Endothelial cell of umbilical vein (primary cell): ENCODE results near the gene IP6K3. TPM values are rescaled to one million over a fixed set of nuclear protein-coding genes. Genes with fewer than 3 reads are reported as not detected.

ENCODE experiments used
- BruUV-seq: library from RNA; stranded (reverse); fragments of 400-500 nt; replicated peaks from 2 replicates; lab custom pipeline; 2021; lab: Mats Ljungman, UMichigan
- CTCF ChIA-PET: fragments of 300-600, 350-600 bp; sonication (Branson Sonifier 250); formaldehyde crosslinking; loops from one replicate; lab custom pipeline; 2021; ENCODE audit warnings: antibody characterized with exemption, inconsistent platforms; lab: Charles Lee
- POLR2A ChIA-PET: fragments of 300-600, 350-600 bp; sonication (Branson Sonifier 250); formaldehyde crosslinking; loops from one replicate; lab custom pipeline; 2021; ENCODE audit warnings: antibody characterized with exemption, inconsistent platforms; lab: Charles Lee
- DNase-seq: peaks from one replicate; pipeline ENCODE4 v3.0.0-alpha.2; 2011; ENCODE audit warnings: low read depth, low spot score
- FAIRE-seq: peaks from 2 replicates; lab custom pipeline; 2011; peaks lifted over from hg19 to GRCh38; lab: Jason Lieb, UNC
- H2AFZ ChIP-seq: 2 replicates; pipeline ENCODE4 v1.6.0; 2012; ENCODE audit warnings: low read depth, low read length, control low read depth, inconsistent platforms
- H3K27ac ChIP-seq: 2 replicates; pipeline ENCODE4 v1.5.1; 2011; ENCODE audit warnings: low read depth, mild to moderate bottlenecking, control low read depth, low read length, moderate library complexity; ENCODE audit not compliant: insufficient read depth
- H3K27me3 ChIP-seq, 2 experiments: 2 replicates each; pipeline versions ENCODE4 v1.6.0 to v1.6.1; 2011; ENCODE audit warnings: low read length in 2 of 2, mixed read lengths in 1 of 2; ENCODE audit not compliant: control insufficient read depth in 2 of 2, insufficient read depth in 2 of 2
- H3K36me3 ChIP-seq, 2 experiments: 2 replicates in 1 of 2; 3 replicates in 1 of 2; pipeline ENCODE4 v1.5.1; 2011; ENCODE audit warnings: low read length in 2 of 2, mild to moderate bottlenecking in 1 of 2, moderate library complexity in 1 of 2; ENCODE audit not compliant: control insufficient read depth in 2 of 2, insufficient read depth in 2 of 2; ENCODE audit errors: extremely low read depth in 1 of 2
- H3K4me1 ChIP-seq: 3 replicates; pipeline ENCODE4 v1.5.1; 2011; ENCODE audit warnings: mild to moderate bottlenecking, low read length; ENCODE audit not compliant: control insufficient read depth, insufficient read depth; ENCODE audit errors: extremely low read depth
- H3K4me2 ChIP-seq: 2 replicates; pipeline ENCODE4 v1.6.1; 2011; ENCODE audit warnings: low read length, control low read depth, mixed read lengths; ENCODE audit not compliant: insufficient read depth
- H3K4me3 ChIP-seq, 3 experiments: fragments of 200-600 bp in 1 of 3; sonication (generic), shearing (Covaris generic) in 1 of 3; replicated peaks in 1 of 3; 2 replicates each; pipeline ENCODE4 v1.5.1; 2011 to 2016; ENCODE audit warnings: control low read depth in 3 of 3, low read length in 3 of 3, mild to moderate bottlenecking in 2 of 3, inconsistent platforms in 1 of 3, low read depth in 1 of 3, moderate library complexity in 1 of 3; ENCODE audit not compliant: insufficient read depth in 1 of 3
- H3K79me2 ChIP-seq: 2 replicates; pipeline ENCODE4 v1.6.0; 2012; ENCODE audit warnings: low read length, inconsistent platforms; ENCODE audit not compliant: control insufficient read depth, insufficient read depth
- H3K9ac ChIP-seq: replicated peaks from 2 replicates; pipeline ENCODE3; 2011; ENCODE audit warnings: low read length, control low read depth; ENCODE audit not compliant: insufficient read depth; ENCODE audit errors: extremely low read depth
- H3K9me1 ChIP-seq: replicated peaks from 3 replicates; pipeline ENCODE4 v1.6.0; 2011; ENCODE audit warnings: mild to moderate bottlenecking, low read length; ENCODE audit not compliant: control insufficient read depth, insufficient read depth; ENCODE audit errors: extremely low read depth
- H3K9me3 ChIP-seq: replicated peaks from 2 replicates; pipeline ENCODE4 v1.5.1; 2012; ENCODE audit warnings: low read length, inconsistent platforms; ENCODE audit not compliant: control insufficient read depth, insufficient read depth
- H4K20me1 ChIP-seq: replicated peaks from 2 replicates; pipeline ENCODE3; 2011; ENCODE audit warnings: mild to moderate bottlenecking, low read length; ENCODE audit not compliant: control insufficient read depth, insufficient read depth; ENCODE audit errors: extremely low read depth
- CTCF ChIP-seq, 2 donors: IDR thresholded peaks; 1 replicate in 1 of 2; 2 replicates in 1 of 2; pipeline ENCODE4 v1.5.1; 2011; ENCODE audit warnings: low read length in 2 of 2, mild to moderate bottlenecking in 2 of 2, moderate library complexity in 2 of 2, control low read depth in 1 of 2, inconsistent platforms in 1 of 2, low read depth in 1 of 2; ENCODE audit not compliant: insufficient read depth in 1 of 2; ENCODE audit errors: extremely low read depth in 1 of 2
- EZH2 ChIP-seq: IDR thresholded peaks from 2 replicates; pipeline ENCODE4 v1.6.1; 2012; ENCODE audit warnings: borderline replicate concordance, low read depth, mild to moderate bottlenecking, moderate library complexity, low read length, inconsistent platforms; ENCODE audit not compliant: severe bottlenecking
- FOS ChIP-seq: IDR thresholded peaks from 2 replicates; pipeline ENCODE4 v1.6.1; 2011; ENCODE audit warnings: mild to moderate bottlenecking, low read length, moderate library complexity, borderline replicate concordance; ENCODE audit not compliant: insufficient read depth
- GATA2 ChIP-seq: IDR thresholded peaks from 2 replicates; pipeline ENCODE4 v1.7.0; 2011; ENCODE audit warnings: low read depth, mild to moderate bottlenecking, moderate library complexity, mixed read lengths, low read length; ENCODE audit not compliant: insufficient read length, insufficient read depth
- JUN ChIP-seq: IDR thresholded peaks from 2 replicates; pipeline ENCODE4 v1.6.1; 2011; ENCODE audit warnings: borderline replicate concordance, low read depth; ENCODE audit not compliant: insufficient read length, insufficient read depth
- MAX ChIP-seq: IDR thresholded peaks from 2 replicates; pipeline ENCODE4 v1.6.1; 2011; ENCODE audit not compliant: insufficient read depth, insufficient read length
- MYC ChIP-seq: IDR thresholded peaks from one replicate; pipeline ENCODE4 v1.6.1; 2011; ENCODE audit warnings: mild to moderate bottlenecking, low read depth, low read length
- POLR2A ChIP-seq: IDR thresholded peaks from 2 replicates; pipeline ENCODE4 v1.6.1; 2012; ENCODE audit warnings: low read depth, mild to moderate bottlenecking, control low read depth, low read length
- POLR2AphosphoS5 ChIP-seq: IDR thresholded peaks from 2 replicates; pipeline ENCODE4 v1.6.1; 2012; ENCODE audit warnings: low read depth, mild to moderate bottlenecking, control low read depth, low read length, moderate library complexity; ENCODE audit not compliant: insufficient read depth
- dilution Hi-C: fragments of 300-500 bp; cut with MboI; formaldehyde crosslinking; loops from one replicate; pipeline ENCODE4 v1.15.0; 2019; ENCODE audit warnings: low sequenced_read_pairs; ENCODE audit not compliant: extremely low pct_ligation_motif_present
- intact Hi-C: fragments of 100-400 bp; cut with micrococcal nuclease; formaldehyde crosslinking; loops from one replicate; pipeline ENCODE4 v1.10.0; 2022
- polyA plus RNA-seq, 4 experiments: library from polyadenylated mRNA; depleted of rRNA in 3 of 4; stranded (reverse) in 3 of 4; unstranded in 1 of 4; fragments of >200 nt; gene quantifications; 2 replicates each; pipeline versions ENCODE4 v1.2.1 to v1.2.3, GENCODE V29; 2011 to 2012; ENCODE audit warnings: missing spikeins in 1 of 4
- total RNA-seq: library from RNA; stranded (reverse); gene quantifications from 2 replicates; pipeline ENCODE4 v1.2.3, GENCODE V29; 2021

Gene IP6K3
- total and polyA plus RNA-seq, 2 donors (not counting 3 experiments of a cell fraction or from before 2014, with no cell fraction given): not detected

- H4K20me1 ChIP-seq: no peaks in the 10 kb centered on the region
- H2AFZ ChIP-seq: no peak overlapping the region
- intact Hi-C loops: no loop called here
- peaks cover 45% of the 10 kb centered on the region for H3K4me1 ChIP-seq
- no peak overlapping the region for H3K27ac ChIP-seq
- H3K4me3 ChIP-seq: no peak overlapping the region
- CTCF ChIA-PET: interaction anchor here (2.3 to 3.3 kb wide), 2 partner anchors 11 to 250 kb away, joined by 8 to 15 read pairs; partner anchors contain the start of gene LEMD2
- dilution Hi-C loops: no loop called here
- TF ChIP-seq POLR2A (no peak), FOS (no peak), GATA2 (no peak), MAX (no peak), MYC (no peak), CTCF (IDR thresholded peaks at IDR 0.05; ENCODE audit: extremely low read depth in 1 of 2, insufficient read depth in 1 of 2, low read depth in 1 of 2, low read length in 2 of 2) (no peak), JUN (no peak), EZH2 (no peak), POLR2AphosphoS5 (no peak)
- no TSS peak for BruUV-seq
- FAIRE-seq (no peak), DNase-seq (no peak)
- H3K36me3 ChIP-seq: peaks cover 36 to 59% of the 10 kb centered on the region in 2 experiments
- H3K9me3 ChIP-seq: no peaks in the 10 kb centered on the region
- POLR2A ChIA-PET: interaction anchor here (2.2 kb wide), 1 partner anchor 10 kb away, joined by 8 read pairs; no protein-coding TSS in a partner anchor
- no peak overlapping the region for H3K4me2 ChIP-seq
- no peaks in the 10 kb centered on the region for H3K27me3 ChIP-seq
- no peaks in the 10 kb centered on the region for H3K9me1 ChIP-seq
- H3K9ac ChIP-seq: no peak overlapping the region
- H3K79me2 ChIP-seq: peaks cover 3% of the 10 kb centered on the region
Observed at GRCh38 chr6:33777398-33778388, 31.0 kb upstream of the IP6K3 start.
